ENCODE measurements around the gene ZNF184. TPM values are rescaled to one million over a fixed set of nuclear protein-coding genes. Genes with fewer than 3 reads are reported as not detected.
A peak's percentile ranks its signal among the peaks of the same experiment; 100 is the strongest.

Gene ZNF184
- 9.0 and 9.4 TPM in 2 replicates for total RNA-seq
- 4.3 and 5.2 TPM in 2 replicates for polyA plus RNA-seq
- 3.2 and 3.3 TPM in 2 replicates for polyA plus RNA-seq (2012)
- polyA minus RNA-seq (ENCODE audit: low replicate concordance) = 0.74 and 0.75 TPM in 2 replicates

DNA sequence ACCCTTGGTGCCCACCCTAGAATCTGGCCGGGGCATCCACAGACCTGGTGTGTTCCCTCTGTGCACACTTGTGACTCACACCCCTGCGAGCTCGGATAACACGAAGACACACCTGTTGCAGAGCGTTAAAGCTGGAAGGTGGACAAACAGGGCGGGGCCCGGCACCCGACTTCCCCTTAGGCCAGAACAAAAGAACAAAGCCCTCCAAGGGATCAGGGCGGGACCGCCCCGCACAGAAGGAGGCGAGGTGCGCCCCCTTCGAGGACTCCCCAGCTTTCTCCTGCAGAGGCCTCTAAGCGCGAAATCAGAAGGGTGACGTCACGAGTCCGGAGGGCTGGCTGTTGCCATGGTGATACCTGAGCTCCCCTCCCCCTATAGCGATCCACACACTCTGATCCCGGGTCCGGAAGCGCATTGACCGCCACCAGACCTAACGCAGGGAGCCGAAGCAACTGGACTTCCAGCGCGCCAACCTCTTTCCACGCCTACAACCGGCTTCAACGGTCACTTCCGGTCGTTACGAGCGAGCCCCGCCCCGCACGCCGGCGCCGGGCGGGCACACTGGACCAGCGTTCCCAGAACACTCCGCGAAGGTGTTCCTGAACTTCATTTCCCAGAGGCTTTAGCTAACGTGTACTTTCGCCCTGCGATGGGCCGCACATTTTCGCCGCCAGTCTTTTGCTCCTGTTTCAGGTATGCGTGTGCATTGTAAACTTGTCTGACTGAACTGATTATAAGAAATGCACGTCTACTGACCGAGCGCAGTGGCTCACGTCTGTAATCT is at the start of gene ZNF184:
Gene ZNF184 (minus strand): TSS at position 489 of the 784 bp plus-strand sequence. CDS start 811 bp downstream, outside the sequence.
- H2AFZ ChIP-seq (ENCODE audit: low read length) = peak within 1 kb of the TSS; percentile 90
- peak within 1 kb of the TSS; percentile 86 for H3K9ac ChIP-seq (ENCODE audit: insufficient read depth, low read length)
- peak within 1 kb of the TSS; percentile 92 to 97 (median 96) for H3K4me3 ChIP-seq (replicated peaks in 1 of 4; ENCODE audit: control extremely low read depth in 1 of 4, insufficient read depth in 1 of 4, low read depth in 3 of 4, low read length in 4 of 4)
- H3K9me3 ChIP-seq (ENCODE audit: control insufficient read depth, insufficient read depth, low read depth, low read length) = no peaks in the 10 kb centered on the region
- no peaks in the 10 kb centered on the region for H4K20me1 ChIP-seq (ENCODE audit: control insufficient read depth, extremely low read depth, insufficient read depth, low read length)
- H3K4me2 ChIP-seq (ENCODE audit: extremely low read depth, insufficient read depth, low read length) = peak within 1 kb of the TSS; percentile 99
- TF ChIP-seq CTCF (conservative IDR thresholded peaks at IDR 0.05 in 1 of 2, IDR thresholded peaks at IDR 0.05 in 1 of 2; ENCODE audit: low read depth in 1 of 2, low read length in 2 of 2) (peak in 1 of 2 donors; percentile 1), EZH2 (IDR thresholded peaks at IDR 0.05; ENCODE audit: low read length, missing control alignments) (no peak)
- H3K79me2 ChIP-seq (ENCODE audit: control insufficient read depth, insufficient read depth, low read length) = peaks cover 2% of the 10 kb centered on the region
- no peaks in the 10 kb centered on the region for H3K27me3 ChIP-seq (ENCODE audit: control insufficient read depth, insufficient read depth, low read length)
- peak; percentile 98 to 99 for DNase-seq (ENCODE audit: low read depth in 2 of 2)
- peak within 1 kb of the TSS; percentile 96 for H3K27ac ChIP-seq (ENCODE audit: insufficient read depth, low read length)
- H3K36me3 ChIP-seq (ENCODE audit: control insufficient read depth, insufficient read depth, low read length) = no peaks in the 10 kb centered on the region
- peaks cover 4% of the 10 kb centered on the region for H3K4me1 ChIP-seq (ENCODE audit: control insufficient read depth, extremely low read depth, insufficient read depth, low read length)

- H3K9me3 ChIP-seq (ENCODE audit: control insufficient read depth, insufficient read depth, low read depth, low read length) = no peaks in the 10 kb centered on the region
- peak; percentile 86 to 94 for DNase-seq (ENCODE audit: low read depth in 2 of 2)
- H3K4me3 ChIP-seq (replicated peaks in 1 of 4; ENCODE audit: control extremely low read depth in 1 of 4, insufficient read depth in 1 of 4, low read depth in 3 of 4, low read length in 4 of 4) = peak overlapping the region; percentile 78 to 89 (median 84)
- H2AFZ ChIP-seq (ENCODE audit: low read length) = peak overlapping the region; percentile 96
- H3K27ac ChIP-seq (ENCODE audit: insufficient read depth, low read length) = peak overlapping the region; percentile 71
- TF ChIP-seq CTCF (conservative IDR thresholded peaks at IDR 0.05 in 1 of 2, IDR thresholded peaks at IDR 0.05 in 1 of 2; ENCODE audit: low read depth in 1 of 2, low read length in 2 of 2) (peak; percentile 76 to 77), EZH2 (IDR thresholded peaks at IDR 0.05; ENCODE audit: low read length, missing control alignments) (no peak)
- no peaks in the 10 kb centered on the region for H4K20me1 ChIP-seq (ENCODE audit: control insufficient read depth, extremely low read depth, insufficient read depth, low read length)
- H3K4me1 ChIP-seq (ENCODE audit: control insufficient read depth, extremely low read depth, insufficient read depth, low read length) = no peaks in the 10 kb centered on the region
- no peaks in the 10 kb centered on the region for H3K27me3 ChIP-seq (ENCODE audit: control insufficient read depth, insufficient read depth, low read length)
- peak overlapping the region; percentile 67 for H3K4me2 ChIP-seq (ENCODE audit: extremely low read depth, insufficient read depth, low read length)
- no peaks in the 10 kb centered on the region for H3K36me3 ChIP-seq (ENCODE audit: control insufficient read depth, insufficient read depth, low read length)
- H3K79me2 ChIP-seq (ENCODE audit: control insufficient read depth, insufficient read depth, low read length) = no peaks in the 10 kb centered on the region
- H3K9ac ChIP-seq (ENCODE audit: insufficient read depth, low read length) = peak overlapping the region; percentile 70
Observed at GRCh38 chr6:27518881-27519795, 46.2 kb upstream of the ZNF184 start.
